GM19240 (cell line): ENCODE results near the gene LYZL4.

Experiments
- DNase-seq: peaks from one replicate; pipeline ENCODE4 v3.0.0; 2011; ENCODE audit warnings: low spot score; ENCODE audit not compliant: insufficient read length

Gene LYZL4

DNA sequence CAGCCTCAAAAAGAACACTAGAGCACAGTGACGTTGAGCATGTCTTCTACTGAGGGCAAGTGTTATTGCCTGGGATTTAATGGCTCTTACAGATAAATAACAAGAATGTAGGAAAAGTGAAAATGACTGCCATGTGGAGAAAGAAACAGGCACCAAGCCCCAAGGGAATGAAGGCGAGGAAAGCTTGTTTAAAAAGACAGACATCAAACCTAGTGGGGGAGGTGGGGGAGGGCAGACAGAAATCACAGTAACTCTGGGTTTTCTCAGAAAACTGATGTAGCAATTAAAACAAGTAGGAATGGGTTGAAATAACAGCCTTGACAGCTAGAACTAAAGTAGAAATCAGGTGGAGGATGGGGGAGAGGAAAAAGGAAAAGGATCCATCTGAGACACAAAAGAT, 18.4 kb upstream of the LYZL4 start:
- no peak for DNase-seq

DNA sequence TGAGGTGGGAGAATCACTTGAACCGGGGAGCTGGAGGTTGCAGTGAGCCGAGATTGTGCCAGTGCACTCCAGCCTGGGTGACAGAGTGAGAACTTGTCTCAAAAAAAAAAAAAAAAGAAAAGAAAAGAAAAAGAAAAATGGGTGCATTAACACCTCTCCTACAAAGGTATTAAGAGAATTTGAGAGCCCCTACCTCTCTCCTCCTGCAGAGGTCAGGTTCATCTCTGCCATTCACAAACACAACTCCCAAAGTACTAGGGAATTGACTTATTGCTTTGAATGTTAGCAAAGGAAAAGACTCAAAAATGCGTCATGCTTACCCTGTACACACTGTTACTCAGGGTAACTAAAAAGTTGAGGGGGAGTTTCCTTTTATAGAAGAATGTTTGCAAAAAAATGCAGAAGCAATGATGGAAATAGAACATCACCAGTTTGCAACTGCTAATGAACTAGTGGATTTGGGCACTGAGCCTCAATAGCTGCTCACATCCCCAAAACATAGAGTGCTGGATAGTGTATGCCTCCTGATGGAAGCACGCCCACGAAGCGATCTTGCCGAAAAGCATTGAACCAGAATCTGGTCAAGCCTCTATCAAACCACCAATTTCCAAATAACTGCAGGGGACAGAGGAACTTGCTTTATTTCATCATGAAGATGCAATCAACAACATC, 15.5 kb upstream of the LYZL4 start:
- no peak for DNase-seq

DNA sequence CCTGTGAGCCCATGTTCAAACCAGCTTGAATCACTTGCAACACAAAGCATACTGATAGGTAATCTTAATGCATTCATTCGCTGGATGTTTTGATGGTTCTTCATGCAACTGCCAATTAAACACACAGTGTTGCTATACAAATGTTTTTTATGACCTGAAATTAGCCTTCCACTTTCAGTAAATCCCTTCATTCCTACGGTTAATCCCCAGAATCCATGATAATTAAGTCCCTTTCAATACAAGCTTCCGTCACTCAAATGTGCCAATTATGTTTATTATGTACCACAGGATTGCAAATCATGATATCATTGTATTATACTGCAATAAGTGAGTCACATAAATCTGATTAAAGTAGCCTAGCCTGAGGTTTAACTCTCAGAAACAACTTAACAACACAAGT, 14.5 kb upstream of the LYZL4 start:
- no peak for DNase-seq

DNA sequence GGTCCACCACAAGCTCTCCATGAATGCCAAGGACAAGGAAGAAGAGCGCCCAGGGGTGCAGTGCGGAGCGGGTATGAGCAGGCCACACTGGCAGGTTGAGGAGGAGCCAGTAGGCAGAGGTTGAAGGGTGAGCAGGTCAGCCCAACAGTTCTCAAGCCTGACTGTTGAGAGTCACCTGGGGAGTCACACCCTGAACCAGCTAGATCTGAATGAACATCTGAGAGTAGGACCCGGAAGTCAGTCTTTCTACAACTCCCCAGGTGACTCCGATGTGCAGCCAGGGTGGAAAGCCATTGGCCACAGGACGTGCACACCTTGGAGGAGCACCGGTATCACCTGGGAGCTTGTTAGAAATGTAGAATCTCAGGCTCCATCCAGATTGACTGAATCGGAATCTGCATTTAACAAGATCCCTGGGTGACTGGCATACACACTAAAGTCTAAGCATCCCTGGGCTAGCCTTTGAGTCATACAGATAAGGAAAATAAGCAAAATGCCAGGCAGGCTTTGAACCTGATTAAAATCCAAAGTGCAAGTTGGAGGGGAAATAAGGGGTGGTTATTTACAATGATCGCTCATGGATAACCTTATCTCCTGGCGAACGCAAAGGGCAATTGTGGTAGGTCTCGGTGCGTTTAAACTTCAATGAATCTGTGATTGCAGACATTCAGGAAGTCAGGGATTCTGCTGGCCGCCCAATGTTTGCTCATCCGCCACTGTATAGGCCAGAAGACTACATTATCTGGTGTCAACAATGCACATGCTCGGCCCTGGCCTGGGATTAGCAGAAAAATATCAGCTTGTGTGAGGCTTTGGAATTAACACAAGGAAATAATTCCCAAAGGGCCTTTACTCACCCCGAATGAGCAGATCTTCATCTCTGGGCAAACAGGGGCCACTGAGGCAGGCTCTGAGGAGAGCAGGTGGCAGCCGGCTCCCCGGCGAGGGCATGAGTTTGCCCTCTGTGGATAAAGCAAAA, 11.7 kb upstream of the LYZL4 start:
- DNase-seq = no peak

DNA sequence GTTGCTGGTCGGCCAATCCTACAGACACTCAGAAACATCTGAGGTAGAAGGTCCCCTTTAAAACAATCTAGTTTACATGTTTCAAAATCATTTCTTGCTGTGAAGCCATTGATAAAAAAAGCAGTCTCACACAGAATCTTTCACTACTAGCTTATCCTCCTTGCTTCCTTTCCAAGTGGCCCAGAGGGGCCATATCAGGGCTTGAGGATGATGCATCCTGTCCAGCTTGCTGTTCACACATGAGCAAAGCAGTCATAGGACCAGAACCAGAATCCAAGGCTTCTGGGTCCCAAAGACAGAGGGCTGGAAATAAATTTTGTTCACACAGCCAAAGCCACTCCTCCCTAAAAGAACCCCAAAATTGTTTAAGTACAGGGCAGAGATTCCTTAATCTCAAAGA, 9.2 kb upstream of the LYZL4 start:
- DNase-seq = no peak

DNA sequence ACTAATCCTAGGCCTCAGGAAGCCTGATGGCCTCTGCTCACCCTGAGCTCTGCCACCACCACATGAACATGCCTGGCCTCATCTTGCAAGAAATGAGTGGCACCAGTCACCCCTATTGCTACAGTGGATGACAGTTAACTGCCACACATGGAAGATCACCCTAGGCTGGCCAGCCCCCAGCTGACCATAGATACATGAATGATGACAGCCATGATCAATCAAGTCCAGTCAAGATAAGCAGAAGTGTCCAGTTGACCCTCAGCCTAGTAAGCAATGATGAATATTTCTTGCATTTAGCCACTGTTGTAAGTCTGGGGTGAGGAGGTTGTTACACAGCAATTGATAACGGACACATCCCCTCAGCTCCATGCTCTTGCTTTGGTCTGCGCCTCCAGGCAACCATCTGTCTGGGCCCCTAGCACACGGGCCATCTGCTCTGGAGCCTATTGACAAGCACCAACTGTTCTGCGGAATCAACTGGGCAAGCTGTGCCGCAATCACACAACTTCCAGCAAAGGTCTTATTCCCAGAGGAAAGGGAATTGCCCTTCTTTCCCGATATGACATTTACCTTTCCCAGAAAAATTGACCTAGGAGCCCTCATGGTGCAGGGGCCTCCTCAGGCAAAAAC, 2.2 kb upstream of the LYZL4 start:
- no peak for DNase-seq

DNA sequence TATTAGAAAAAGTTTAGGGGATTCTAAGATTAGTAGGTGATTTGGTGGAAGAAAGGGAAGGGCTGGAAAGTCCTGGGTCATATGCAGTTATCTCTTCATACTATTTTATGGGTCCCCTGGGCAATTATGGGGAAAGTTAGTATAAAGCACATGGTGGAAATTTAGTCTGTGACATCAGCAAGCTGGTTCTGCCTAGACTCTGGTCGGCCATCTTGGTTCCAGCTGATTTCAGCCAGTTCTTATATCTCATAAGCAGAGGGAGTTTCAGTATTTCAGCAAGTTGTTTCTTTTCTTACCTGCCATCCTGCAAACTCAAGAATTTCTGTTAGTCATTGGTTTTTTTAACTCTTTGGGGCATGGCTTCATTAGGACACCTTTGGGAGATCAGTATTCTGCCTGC, 1.0 kb upstream of the LYZL4 start:
- DNase-seq = no peak

DNA sequence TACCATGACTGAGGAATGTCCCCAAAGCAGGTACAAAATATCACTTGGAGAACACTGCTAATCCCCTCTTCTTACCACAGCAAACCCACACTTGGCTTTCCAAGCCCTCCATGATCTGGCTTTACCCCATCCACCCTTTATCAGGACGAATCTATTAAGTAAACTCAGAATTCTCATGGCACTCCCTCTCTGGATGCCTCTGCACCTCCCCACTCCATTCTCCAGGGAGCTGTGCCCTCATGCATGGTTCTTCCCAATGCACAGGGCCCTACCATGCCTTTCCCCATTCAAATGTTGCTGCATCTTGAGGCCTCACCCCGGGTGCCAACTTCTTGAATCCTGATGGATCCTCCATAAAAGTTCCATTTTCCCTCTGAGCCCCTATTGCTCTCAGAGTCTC, 2.3 kb downstream of the LYZL4 start:
- DNase-seq = no peak

DNA sequence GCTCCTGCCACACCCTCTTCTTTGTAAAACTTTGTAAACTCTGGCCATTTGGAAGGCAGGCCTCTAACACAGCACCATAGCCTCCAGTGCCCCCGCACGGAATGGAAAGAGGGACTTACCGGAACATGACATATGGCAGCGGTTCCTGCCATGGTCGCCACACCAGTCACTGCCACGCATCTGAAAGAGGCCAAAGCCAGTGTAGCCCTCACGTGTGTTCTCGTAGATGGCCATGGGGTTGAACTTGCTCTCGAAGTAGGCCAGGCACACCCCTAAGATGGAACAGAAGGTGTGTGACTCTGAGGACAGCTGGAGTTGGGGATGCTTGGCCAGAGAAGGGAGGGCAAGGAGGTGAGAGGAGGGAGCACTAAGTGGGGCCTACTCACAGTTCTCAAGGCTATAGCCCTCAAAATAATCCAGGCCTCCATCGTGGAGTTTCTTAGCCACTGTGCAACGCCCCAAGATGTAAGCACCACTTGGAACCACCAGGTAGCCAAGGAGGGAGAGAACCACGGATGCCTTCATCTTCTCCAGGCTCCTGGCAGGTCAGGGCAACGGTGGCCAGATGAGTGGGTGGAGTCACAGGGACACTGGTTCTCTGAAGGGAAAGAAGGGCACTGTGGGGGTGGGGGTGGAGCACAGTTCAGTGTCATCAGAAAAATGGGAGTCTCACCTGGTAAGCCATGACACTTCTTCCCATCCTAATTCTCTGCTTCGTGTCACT, 3.5 kb downstream of the LYZL4 start:
- DNase-seq = no peak

DNA sequence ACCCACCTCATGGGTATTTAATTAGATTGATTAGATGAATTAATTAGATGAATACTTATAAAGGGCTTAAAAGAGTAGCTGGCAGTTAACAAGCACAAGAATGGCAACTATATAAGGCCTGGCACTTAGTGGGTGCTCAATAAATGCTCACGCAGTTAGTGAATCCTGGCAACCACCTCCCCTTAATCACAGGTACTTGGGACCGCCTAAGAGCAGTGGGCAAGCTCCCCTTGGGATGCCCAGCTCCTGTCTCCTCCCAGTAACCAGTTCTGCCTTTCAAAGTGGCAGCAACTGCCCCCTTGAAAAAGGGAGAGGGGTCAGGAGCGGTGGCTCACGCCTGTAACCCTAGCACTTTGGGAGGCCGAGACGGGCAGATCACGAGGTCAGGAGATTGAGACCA, 4.6 kb downstream of the LYZL4 start:
- no peak for DNase-seq

DNA sequence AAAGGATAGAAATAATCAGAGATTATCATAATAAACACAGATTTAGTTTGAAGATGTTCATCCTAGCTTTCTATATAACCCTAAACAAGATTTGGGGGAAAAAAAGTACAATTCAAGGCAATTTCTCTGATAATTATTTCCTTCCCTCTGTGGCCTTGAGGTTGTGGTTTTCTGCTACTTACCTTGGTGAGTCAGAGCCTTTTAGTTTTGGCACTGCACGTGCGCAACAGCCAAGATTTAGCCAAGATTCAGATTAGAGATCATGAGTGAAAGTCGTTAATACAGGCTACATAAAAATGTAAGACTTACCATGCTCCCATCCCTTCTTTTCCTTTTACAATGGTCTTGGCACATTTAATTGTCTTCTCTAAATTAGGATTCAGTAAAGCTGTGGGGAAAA, 6.7 kb downstream of the LYZL4 start:
- DNase-seq = no peak

DNA sequence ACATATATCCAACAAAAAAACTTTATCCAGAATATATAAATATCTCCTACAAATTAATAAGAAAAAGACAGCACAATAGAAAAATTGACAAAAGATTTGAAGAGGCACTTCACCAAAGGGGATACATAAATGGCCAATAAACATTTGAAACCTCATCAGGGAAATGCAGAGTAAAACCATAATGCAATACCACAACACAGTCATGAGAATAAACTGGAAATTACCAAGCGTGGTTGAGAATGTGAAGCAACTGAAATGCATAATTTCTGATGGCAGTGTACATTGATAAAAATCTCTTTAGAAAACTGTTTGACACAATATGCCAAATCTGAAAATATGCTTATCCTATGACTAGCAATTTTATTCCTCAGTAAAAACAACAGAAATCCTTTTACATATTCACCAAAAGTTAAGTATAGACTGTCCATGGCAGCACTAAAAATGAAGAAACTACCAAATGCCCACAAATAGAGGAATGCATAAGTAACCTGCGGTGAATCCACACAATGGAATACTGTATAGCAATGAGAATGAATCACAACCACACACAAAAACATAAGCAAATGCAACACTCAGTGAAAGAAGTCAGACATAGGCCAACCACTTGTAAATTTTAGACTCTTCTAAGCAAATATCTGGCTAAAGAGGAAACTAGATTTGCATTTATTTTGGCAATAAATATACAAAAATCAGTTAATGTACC, 7.9 kb downstream of the LYZL4 start:
- DNase-seq = no peak

DNA sequence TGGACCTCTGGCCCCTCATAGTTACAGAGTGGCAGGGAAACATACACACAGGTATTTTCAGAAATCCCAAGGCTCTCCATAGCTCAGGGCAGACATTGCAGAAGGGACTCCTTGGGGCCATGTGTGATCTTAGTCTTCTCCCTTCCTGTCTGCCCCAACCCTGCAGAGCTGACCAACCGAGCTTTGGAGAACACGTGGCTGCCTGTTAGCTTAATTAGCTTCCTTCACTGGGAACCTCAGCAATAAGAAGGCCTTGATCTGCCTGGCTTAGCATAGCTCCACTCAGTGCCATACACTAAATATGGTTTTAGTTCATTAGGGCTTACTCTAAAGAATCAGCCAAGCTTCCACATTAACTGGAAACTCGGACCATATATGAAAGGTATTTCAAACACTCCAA, 12.3 kb downstream of the LYZL4 start:
- DNase-seq = no peak

DNA sequence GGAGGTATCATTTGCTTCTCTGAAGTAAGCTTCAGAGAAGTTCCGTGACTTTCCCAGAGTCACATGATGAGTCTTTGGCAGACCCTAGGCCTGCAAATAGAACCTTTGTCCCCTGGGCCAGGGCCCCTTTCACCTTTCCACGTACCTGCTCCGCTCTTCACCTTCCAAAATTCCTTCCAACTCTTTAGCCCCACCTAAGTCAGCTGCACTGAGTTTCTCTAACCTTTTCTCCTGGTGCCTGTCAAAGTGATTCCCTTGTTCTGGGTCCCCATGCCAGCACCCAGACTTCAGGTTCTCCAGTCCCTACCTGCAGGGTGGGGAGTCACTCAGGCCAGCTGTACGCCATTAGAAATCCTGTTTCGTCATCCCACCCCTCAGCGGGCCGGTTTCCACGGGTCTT, 12.8 kb downstream of the LYZL4 start:
- DNase-seq = no peak

DNA sequence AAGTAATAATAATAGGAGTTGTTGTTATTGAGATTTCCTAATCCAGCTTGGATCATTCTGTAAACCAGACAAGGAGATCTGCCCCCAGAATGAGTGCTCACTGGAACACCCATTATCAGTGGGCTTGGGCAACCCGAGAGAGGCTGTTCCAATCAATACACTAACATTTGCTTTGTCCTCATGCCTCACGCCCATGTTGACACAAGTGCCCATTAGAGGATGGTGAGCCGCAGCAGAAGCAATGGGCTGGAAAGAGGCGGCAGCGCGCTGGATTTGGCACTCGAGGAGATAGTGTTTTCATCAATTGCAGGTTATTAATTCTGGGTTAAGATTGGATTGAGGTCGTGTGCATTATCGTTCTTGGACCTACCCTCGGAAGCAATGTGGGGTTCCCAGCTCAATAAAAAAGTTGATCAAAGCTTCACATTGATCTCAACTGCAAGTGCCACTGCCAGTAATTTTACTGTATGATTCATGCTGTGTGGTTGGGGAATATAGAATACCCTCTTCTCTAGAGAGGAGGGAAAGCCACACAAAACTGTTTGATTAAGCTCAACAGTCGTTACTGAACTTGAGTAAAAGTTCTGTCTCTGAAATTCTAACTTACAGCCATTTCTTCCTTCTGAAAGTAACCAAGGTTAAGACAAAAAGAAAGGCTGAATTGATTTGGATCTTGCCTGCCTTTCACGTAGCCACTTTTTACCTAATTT, 15.7 kb downstream of the LYZL4 start:
- no peak for DNase-seq

DNA sequence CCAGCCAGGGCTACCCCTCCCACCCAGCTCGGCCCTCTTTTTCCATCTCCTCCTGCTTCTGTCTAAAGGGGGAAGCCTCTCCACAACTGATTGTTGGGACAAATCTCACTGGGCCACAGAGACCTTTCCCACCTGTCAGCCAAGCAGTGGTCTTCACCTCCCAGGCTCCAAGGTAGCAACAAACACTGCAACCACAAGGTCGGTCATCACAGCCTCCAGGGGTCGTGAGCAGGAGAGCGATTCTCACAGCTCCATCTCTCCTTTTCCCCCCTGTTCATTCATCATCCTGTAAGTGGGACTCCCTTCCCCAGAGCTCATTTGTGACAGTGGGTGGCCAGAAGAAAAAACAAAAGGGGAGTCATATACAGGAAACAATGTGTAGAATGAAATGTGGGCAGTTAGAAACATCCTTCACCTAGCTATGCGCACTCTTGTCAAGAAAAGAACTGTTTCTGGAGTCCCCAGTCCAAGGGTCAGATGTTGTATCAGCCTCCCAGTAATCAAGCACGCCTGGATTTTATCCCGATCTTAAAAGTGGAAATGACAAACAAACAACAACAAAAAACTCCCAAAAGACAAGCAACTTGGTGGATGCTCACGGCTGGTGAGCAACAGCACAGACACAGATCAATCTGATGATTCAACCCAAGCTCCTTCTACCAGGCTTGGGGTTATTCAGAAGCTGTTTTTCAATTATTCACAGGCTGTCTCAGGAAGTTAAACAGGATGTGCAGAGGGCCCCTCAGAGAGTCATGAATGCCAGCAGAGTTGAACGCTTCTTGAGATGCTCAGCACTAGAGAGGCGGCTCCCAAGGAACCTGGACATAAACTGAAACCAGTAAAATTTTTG, 22.4 kb downstream of the LYZL4 start:
- no peak for DNase-seq

DNA sequence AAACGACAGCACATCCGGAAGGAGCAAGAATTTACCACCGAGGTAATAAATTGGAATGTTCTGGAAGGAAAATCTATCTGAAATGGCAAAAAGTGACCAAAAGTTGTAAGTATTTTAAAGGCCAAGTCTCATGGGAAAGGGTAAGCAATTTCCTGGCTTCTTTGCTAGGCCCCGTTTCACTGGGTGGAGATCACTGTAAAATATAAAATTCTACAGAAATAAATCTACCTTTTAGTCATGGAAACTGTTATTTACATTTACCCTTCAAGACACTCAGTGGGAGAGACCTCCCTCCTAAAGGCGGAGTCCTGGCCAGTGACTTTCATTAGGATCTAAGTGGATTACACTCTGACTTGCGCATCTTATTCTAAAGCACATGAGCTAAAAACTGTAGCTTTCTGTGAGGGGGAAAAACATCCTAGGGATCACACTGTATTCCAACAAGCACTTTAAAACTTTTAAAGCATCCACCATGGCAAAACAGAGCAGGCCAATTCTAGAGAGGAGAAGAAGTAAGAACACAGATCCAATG, 28.8 kb downstream of the LYZL4 start:
- DNase-seq = no peak

DNA sequence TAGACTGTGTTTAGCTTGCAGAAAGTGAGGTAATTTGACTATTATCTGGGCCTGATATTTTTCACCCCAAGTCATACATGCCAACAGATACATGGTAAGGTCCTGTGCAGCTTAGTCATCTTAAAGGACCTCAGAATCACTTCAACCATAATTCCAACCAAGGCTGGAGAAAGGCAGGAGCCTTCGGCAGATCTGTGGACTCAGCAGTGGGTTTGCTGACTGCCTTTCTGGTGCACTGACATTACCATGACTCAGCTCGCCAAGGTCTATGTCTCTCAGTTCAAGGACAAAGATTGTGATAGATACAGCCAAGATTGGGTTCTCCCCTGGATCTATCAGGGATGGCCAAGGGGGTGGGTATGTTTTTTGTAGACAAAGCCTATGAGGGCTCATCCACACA, 32.7 kb downstream of the LYZL4 start:
- no peak for DNase-seq

DNA sequence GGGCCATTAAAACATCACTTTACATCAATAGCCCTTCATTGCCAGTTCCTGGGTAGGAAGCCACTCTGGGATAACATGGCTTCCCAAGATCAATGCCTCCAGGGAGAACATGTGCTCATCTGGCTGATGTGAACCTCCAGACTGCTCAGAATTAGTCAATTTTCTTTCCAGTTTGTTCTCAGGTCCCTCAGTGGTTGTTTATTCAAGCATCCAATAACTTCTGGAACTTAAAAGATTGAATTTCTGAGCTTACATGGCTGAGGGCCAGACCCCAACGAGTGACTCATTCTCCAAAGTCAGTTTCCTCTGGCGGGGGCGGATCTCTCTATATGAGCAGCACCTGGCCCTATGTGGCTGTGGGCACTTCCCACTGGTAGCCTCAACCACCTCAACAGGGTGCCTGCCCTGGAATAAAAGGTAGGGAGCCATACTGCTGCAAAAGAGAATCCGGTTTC, 34.0 kb downstream of the LYZL4 start:
- DNase-seq = no peak
